Fibroblast of the aortic adventitia (primary cell): ENCODE measurements around the gene TMEM37. TPM values are rescaled to one million over a fixed set of nuclear protein-coding genes. Genes with fewer than 3 reads are reported as not detected.

Experiments used
- DNase-seq: peaks from one replicate; pipeline ENCODE4 v3.0.0-alpha.2; 2010; ENCODE audit warnings: low read depth
- H3K4me3 ChIP-seq: 2 replicates; pipeline ENCODE4 v1.5.1; 2011; ENCODE audit warnings: low read depth, mild to moderate bottlenecking, control low read depth, low read length, moderate library complexity
- CTCF ChIP-seq: IDR thresholded peaks from 2 replicates; pipeline ENCODE4 v1.5.1; 2011; ENCODE audit warnings: mild to moderate bottlenecking, low read length, control low read depth, inconsistent platforms; ENCODE audit not compliant: insufficient read depth
- total RNA-seq: library from RNA; depleted of rRNA; stranded (reverse); fragments of >200 nt; gene quantifications from 2 replicates; pipeline ENCODE4 v1.2.3, GENCODE V29; 2012; ENCODE audit warnings: low replicate concordance

The TMEM37 gene
- total RNA-seq, 1 donor: not detected

GRCh38 chr2:119465687-119466086 lies 34.0 kb downstream of the TMEM37 start:
- DNase-seq: no peak
- no peak for TF ChIP-seq CTCF
- no peak overlapping the region for H3K4me3 ChIP-seq

DNA sequence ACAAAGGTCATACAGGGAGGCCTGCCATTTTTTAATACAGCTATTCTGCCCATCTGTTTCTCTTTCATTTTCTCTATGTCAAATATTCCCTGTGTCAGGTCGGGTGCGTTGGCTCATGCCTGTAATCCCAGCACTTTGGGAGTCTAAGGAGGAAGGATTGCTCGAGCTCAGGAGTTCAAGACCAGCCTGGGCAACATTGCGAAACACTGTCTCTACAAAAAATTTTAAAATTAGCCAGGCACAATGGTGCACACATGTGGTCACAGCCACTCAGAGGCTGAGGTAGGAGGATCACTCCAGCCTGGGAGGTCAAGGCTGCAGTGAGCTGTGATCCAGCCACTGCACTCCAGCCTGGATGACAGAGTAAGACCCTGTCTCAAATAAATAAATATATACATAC lies 34.7 kb downstream of the TMEM37 start:
- no peak for DNase-seq
- no peak overlapping the region for H3K4me3 ChIP-seq
- TF ChIP-seq CTCF: no peak

DNA sequence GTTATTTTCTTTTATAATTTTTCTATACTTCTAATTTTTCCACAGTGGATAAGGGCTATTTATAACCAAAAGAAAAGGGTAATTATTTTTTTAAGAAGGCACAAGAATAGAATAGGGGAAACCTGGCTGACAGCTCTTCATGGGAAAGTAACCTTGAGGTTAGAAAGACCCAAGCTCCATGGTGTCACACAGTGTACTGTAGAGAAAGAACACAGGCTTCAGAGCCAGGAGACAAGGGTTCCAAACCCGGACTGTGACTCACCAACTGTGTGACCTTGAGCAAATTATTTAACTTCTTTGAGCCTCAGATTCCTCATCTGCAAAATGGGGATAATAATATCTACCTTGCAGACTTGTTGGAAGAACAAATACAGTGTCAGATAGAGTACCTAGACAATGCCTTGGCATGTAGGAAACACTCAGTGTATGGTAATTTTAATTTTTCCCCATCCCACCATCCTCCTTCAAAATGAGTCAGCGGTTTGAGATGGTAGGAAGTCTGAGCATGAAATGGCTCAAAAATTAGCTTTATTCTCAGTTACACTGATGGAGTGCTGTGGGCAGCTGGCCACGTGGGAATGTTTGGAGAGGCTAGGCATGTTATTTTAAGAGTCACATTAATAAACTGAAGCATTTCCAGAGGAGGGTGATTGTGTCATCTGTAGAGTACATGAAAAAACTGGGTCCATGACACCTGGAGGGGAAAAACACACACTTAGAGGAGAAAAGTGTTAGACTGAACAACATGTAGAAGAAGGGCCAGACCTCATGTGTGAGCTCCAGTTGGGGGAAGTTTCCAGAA lies 36.7 kb downstream of the TMEM37 start:
- TF ChIP-seq CTCF: no peak
- no peak overlapping the region for H3K4me3 ChIP-seq
- peak; percentile 12 for DNase-seq

DNA sequence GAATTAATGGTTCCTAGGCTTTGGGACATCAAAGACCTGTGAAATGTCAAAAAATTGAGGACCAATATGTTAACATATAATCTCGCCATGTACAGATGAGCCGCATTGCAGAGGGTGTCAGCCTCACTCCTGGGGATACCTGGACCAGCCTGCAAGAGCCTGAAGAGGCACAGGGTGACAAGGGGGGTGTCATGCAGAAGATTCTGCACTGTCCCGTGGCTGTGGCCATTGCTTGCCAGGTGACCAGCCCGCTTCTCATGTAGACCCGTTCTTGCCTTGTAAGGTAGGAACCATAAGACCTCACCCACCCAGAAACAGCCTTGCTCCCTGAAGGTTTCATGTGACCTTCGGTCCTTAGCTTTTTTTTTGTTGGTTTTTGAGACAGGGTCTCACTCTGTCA lies 37.5 kb downstream of the TMEM37 start:
- TF ChIP-seq CTCF: no peak
- DNase-seq: no peak
- no peak overlapping the region for H3K4me3 ChIP-seq

- H3K4me3 ChIP-seq: no peak overlapping the region
- no peak for DNase-seq
- no peak for TF ChIP-seq CTCF
These were observed 38.1 kb downstream of the TMEM37 start for GRCh38 chr2:119469661-119470297.

DNA sequence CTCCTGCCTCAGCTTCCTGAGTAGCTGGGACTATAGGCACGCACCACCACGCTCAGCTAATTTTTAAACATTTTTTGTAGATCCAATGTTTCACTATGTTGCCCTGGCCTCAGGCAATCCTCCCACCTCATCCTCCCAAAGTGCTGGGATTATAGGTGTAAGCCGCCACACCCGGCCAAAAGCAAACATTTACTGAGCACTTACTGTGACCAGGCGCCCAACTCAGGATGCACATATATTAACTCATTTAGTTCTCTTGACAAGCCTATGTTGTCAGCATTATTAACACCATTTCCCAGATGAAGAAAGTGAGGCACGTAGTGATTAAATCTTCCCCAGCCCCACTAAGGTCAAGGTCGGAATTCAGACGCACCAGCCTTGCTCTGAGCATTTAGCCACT lies 41.1 kb downstream of the TMEM37 start:
- DNase-seq: no peak
- no peak overlapping the region for H3K4me3 ChIP-seq
- no peak for TF ChIP-seq CTCF
